Endodermal cell (in vitro differentiated cells): ENCODE results near the gene SH3BP1. TPM values are rescaled to one million over a fixed set of nuclear protein-coding genes. Genes with fewer than 3 reads are reported as not detected.

Experiments
- DNase-seq: peaks from one replicate; pipeline ENCODE4 v3.0.0-alpha.2; 2017
- H3K27ac ChIP-seq: 2 replicates; pipeline ENCODE4 v1.5.1; 2013; ENCODE audit warnings: mild to moderate bottlenecking, low read depth, low read length, moderate library complexity
- H3K27me3 ChIP-seq: 2 replicates; pipeline ENCODE4 v1.6.1; 2013; ENCODE audit warnings: mild to moderate bottlenecking, low read length, moderate library complexity; ENCODE audit not compliant: insufficient read depth, control insufficient read depth, poor library complexity, severe bottlenecking
- H3K36me3 ChIP-seq: 2 replicates; pipeline ENCODE4 v1.7.0; 2013; ENCODE audit warnings: mild to moderate bottlenecking, low read length, moderate library complexity; ENCODE audit not compliant: control insufficient read depth, insufficient read depth
- H3K4me1 ChIP-seq: one replicate; pipeline ENCODE4 v1.7.0; 2013; ENCODE audit warnings: low read length; ENCODE audit not compliant: control insufficient read depth, insufficient read depth
- H3K4me3 ChIP-seq: 2 replicates; pipeline ENCODE4 v1.5.1; 2013; ENCODE audit warnings: mild to moderate bottlenecking, low read length, moderate library complexity
- H3K9ac ChIP-seq: 2 replicates; pipeline ENCODE4 v1.6.1; 2013; ENCODE audit warnings: mild to moderate bottlenecking, low read length, moderate library complexity; ENCODE audit not compliant: poor library complexity, severe bottlenecking; ENCODE audit errors: extremely low read depth
- H3K9me3 ChIP-seq: 2 replicates; pipeline ENCODE4 v1.6.1; 2013; ENCODE audit warnings: mild to moderate bottlenecking, low read length, moderate library complexity; ENCODE audit not compliant: control insufficient read depth
- H3K27ac Mint-ChIP-seq: 2 replicates; pipeline ENCODE4 v1.8.0; 2020; ENCODE audit warnings: mixed read lengths
- H3K27me3 Mint-ChIP-seq: 2 replicates; pipeline ENCODE4 v1.8.0; 2021; ENCODE audit warnings: mild to moderate bottlenecking, mixed read lengths; ENCODE audit not compliant: insufficient read depth
- H3K36me3 Mint-ChIP-seq: 2 replicates; pipeline ENCODE4 v1.8.0; 2020; ENCODE audit warnings: low read depth, mixed read lengths
- H3K4me1 Mint-ChIP-seq: 2 replicates; pipeline ENCODE4 v1.8.0; 2020; ENCODE audit warnings: mixed read lengths
- H3K4me3 Mint-ChIP-seq: 2 replicates; pipeline ENCODE4 v1.8.0; 2020; ENCODE audit warnings: mild to moderate bottlenecking, moderate library complexity, mixed read lengths
- H3K9me3 Mint-ChIP-seq: 2 replicates; pipeline ENCODE4 v1.8.0; 2020; ENCODE audit warnings: mild to moderate bottlenecking, mixed read lengths
- WGBS, 2 experiments: methylation state at CpG; one replicate each; pipeline versions ENCODE4 v1.1.5 to v1.1.7; 2013; ENCODE audit warnings: missing lambda C conversion rate in 2 of 2, mixed read lengths in 1 of 2; ENCODE audit not compliant: insufficient coverage in 1 of 2, insufficient read length in 1 of 2; 5-methylcytosine and 5-hydroxymethylcytosine counted together
- total RNA-seq, 2 donors: library from RNA; stranded (reverse); fragmentation: NEBNext Ultra II Directional in 1 of 2; extraction: Animal tissue kit (Norgen Biotek cat#: 25700) in 1 of 2; gene quantifications; 2 replicates in 1 of 2; 3 replicates in 1 of 2; pipeline ENCODE4 v1.2.1, GENCODE V29; 2021
- TF ChIP-seq, protein P1 (sequence below): fragments of 200-600 bp; sonication (generic); conservative IDR thresholded peaks from 2 replicates; pipeline ENCODE4 v1.5.0; 2021; ENCODE audit warnings: antibody characterized with exemption, mild to moderate bottlenecking

The SH3BP1 gene
- total RNA-seq, 2 donors from 2014 or later = 37.7 to 38.6 TPM

DNA sequence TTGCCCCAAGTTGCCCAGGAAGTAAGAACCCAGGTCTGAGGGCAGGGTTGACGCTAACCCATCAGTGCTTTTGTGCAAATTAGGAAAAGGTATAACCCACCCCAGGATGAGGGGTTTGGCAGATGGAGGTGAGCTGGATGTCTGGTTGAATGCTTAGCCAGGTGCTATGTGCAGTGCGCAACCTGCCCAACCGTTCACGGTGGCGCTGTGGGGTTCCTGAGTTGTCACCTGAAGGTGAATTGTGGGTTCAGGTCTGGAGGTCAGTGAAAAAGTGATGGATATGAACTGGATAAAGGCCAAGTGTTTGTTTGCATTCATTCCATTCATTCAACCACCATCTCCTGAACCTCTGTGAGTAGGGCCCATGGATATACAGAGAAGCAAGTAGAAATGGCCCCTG is 45.2 kb upstream of the SH3BP1 start:
- Histone ChIP-seq H3K9me3 (no peaks in the 10 kb centered on the region), H3K27ac (no peak overlapping the region), H3K27me3 (no peaks in the 10 kb centered on the region), H3K4me3 (no peak overlapping the region), H3K9ac (no peak overlapping the region), H3K36me3 (no peaks in the 10 kb centered on the region), H3K4me1 (no peaks in the 10 kb centered on the region)
- 94 to 100% methylated on average over 5 of the region's 5 CpGs for WGBS, 2 experiments
- no peaks in the 10 kb centered on the region for H3K27me3 Mint-ChIP-seq
- no peak for DNase-seq
- H3K4me1 Mint-ChIP-seq = peaks cover 10% of the 10 kb centered on the region
- H3K4me3 Mint-ChIP-seq = no peak overlapping the region
- H3K9me3 Mint-ChIP-seq = no peaks in the 10 kb centered on the region
- no peaks in the 10 kb centered on the region for H3K36me3 Mint-ChIP-seq
- TF ChIP-seq, protein P1, sequence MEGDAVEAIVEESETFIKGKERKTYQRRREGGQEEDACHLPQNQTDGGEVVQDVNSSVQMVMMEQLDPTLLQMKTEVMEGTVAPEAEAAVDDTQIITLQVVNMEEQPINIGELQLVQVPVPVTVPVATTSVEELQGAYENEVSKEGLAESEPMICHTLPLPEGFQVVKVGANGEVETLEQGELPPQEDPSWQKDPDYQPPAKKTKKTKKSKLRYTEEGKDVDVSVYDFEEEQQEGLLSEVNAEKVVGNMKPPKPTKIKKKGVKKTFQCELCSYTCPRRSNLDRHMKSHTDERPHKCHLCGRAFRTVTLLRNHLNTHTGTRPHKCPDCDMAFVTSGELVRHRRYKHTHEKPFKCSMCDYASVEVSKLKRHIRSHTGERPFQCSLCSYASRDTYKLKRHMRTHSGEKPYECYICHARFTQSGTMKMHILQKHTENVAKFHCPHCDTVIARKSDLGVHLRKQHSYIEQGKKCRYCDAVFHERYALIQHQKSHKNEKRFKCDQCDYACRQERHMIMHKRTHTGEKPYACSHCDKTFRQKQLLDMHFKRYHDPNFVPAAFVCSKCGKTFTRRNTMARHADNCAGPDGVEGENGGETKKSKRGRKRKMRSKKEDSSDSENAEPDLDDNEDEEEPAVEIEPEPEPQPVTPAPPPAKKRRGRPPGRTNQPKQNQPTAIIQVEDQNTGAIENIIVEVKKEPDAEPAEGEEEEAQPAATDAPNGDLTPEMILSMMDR = no peak
- no peak overlapping the region for H3K27ac Mint-ChIP-seq

DNA sequence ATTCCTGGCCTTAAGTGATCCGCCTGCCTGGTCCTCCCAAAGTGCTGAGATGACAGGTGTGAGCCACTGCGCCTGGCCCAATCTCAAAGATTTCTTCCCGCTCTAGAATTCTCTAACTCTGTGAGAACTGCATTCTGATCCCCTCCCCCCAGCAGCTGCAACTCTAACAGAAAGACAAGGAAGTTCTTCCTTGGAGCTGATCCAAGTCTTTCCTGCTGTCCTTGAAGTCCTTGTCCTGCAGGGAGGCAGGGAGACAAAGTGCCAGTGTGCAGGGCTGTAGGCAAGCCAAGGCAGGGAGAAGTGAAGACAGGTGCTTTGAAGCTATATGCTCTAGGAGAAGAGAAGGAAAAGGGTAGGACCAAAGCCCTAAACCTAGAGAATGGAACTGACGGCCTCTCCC is 40.3 kb upstream of the SH3BP1 start:
- H3K4me1 ChIP-seq = peaks cover 3% of the 10 kb centered on the region
- no peaks in the 10 kb centered on the region for H3K36me3 Mint-ChIP-seq
- no peaks in the 10 kb centered on the region for H3K9me3 ChIP-seq
- H3K36me3 ChIP-seq = no peaks in the 10 kb centered on the region
- no peak for DNase-seq
- H3K27ac ChIP-seq = no peak overlapping the region
- H3K27me3 ChIP-seq = no peaks in the 10 kb centered on the region
- no peaks in the 10 kb centered on the region for H3K9me3 Mint-ChIP-seq
- H3K4me3 ChIP-seq = no peak overlapping the region
- H3K4me1 Mint-ChIP-seq = peaks cover 12% of the 10 kb centered on the region
- no peak overlapping the region for H3K9ac ChIP-seq
- 83 to 85% methylated on average over 2 to 4 of the region's 4 CpGs for WGBS, 2 experiments
- no peak overlapping the region for H3K4me3 Mint-ChIP-seq
- H3K27ac Mint-ChIP-seq = no peak overlapping the region
- TF ChIP-seq, protein P1 = no peak
- no peaks in the 10 kb centered on the region for H3K27me3 Mint-ChIP-seq

DNA sequence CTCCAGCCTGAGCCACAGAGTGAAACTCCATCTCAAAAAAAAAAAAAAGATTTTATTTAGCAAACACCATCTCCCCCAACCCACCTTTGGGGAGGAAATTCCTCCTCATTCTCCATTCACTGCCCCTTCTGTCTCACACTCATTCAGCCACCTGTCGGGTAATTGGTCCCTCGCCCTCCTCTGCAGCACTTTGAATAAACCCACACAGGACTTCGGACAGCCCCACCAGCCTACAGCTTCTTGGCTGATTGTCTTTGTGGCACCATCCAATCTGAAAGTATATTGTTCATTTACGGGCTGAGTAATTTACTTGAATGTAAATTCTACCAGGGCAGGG is 38.3 kb upstream of the SH3BP1 start:
- H3K4me1 ChIP-seq = peaks cover 3% of the 10 kb centered on the region
- no peak overlapping the region for H3K9ac ChIP-seq
- H3K27me3 ChIP-seq = no peaks in the 10 kb centered on the region
- Mint-ChIP-seq H3K27me3 (no peaks in the 10 kb centered on the region), H3K9me3 (no peaks in the 10 kb centered on the region), H3K36me3 (no peaks in the 10 kb centered on the region), H3K4me1 (peaks cover 12% of the 10 kb centered on the region), H3K4me3 (peak overlapping the region; percentile 17), H3K27ac (peak overlapping the region; percentile 83)
- TF ChIP-seq, protein P1 = no peak
- WGBS, 2 experiments = 62 to 64% methylated on average over 4 of the region's 4 CpGs
- peak overlapping the region; percentile 49 for H3K4me3 ChIP-seq
- H3K27ac ChIP-seq = no peak overlapping the region
- H3K9me3 ChIP-seq = no peaks in the 10 kb centered on the region
- no peaks in the 10 kb centered on the region for H3K36me3 ChIP-seq
- no peak for DNase-seq
